HG03520 (cell line): ENCODE results near the gene SMAD3.

ENCODE experiments used
- ATAC-seq: cut with Tn5 transposase; IDR thresholded peaks from one replicate; pipeline ENCODE4 v1.9.1; 2021; ENCODE audit warnings: mild to moderate bottlenecking, moderate library complexity; ENCODE audit not compliant: unreplicated experiment

The SMAD3 gene

GRCh38 chr15:67035886-67036285 lies 29.5 kb upstream of the SMAD3 start:
- ATAC-seq = no peak

GRCh38 chr15:67036775-67037555 lies 28.4 kb upstream of the SMAD3 start:
- ATAC-seq = no peak

GRCh38 chr15:67037694-67038093 lies 27.7 kb upstream of the SMAD3 start:
- no peak for ATAC-seq

- no peak for ATAC-seq
Observed at GRCh38 chr15:67038736-67039135, 26.7 kb upstream of the SMAD3 start.

GRCh38 chr15:67039384-67040075 lies 25.9 kb upstream of the SMAD3 start:
- no peak for ATAC-seq

- ATAC-seq = no peak
Observed at GRCh38 chr15:67040277-67040676, 25.1 kb upstream of the SMAD3 start.

- ATAC-seq = no peak
Observed at GRCh38 chr15:67042551-67043142, 22.8 kb upstream of the SMAD3 start.

GRCh38 chr15:67043939-67044771 lies 21.2 kb upstream of the SMAD3 start:
- ATAC-seq = no peak

- no peak for ATAC-seq
Observed at GRCh38 chr15:67047149-67047661, 18.2 kb upstream of the SMAD3 start.

- no peak for ATAC-seq
Observed at GRCh38 chr15:67048281-67049279, 16.8 kb upstream of the SMAD3 start.

- ATAC-seq = no peak
Observed at GRCh38 chr15:67049351-67050044, 15.9 kb upstream of the SMAD3 start.

GRCh38 chr15:67050062-67050461 lies 15.3 kb upstream of the SMAD3 start:
- no peak for ATAC-seq

- ATAC-seq = no peak
Observed at GRCh38 chr15:67050522-67051087, 14.8 kb upstream of the SMAD3 start.

- no peak for ATAC-seq
Observed at GRCh38 chr15:67051088-67052045, 14.0 kb upstream of the SMAD3 start.

- no peak for ATAC-seq
Observed at GRCh38 chr15:67054676-67055075, 10.7 kb upstream of the SMAD3 start.

- no peak for ATAC-seq
Observed at GRCh38 chr15:67059127-67059553, 6.3 kb upstream of the SMAD3 start.

- ATAC-seq = no peak
Observed at GRCh38 chr15:67061811-67062368, 3.5 kb upstream of the SMAD3 start.
